Measurements from ENCODE around the gene CTSD. TPM values are rescaled to one million over a fixed set of nuclear protein-coding genes. Genes with fewer than 3 reads are reported as not detected.

CTSD gene
- total RNA-seq, 1 donor: 63.9 TPM

- TF ChIP-seq CTCF (IDR thresholded peaks at IDR 0.05; ENCODE audit: insufficient read depth, low read depth, low read length): no peak
- no peak overlapping the region for H3K4me3 ChIP-seq (ENCODE audit: low read depth, low read length)
- no peak for DNase-seq (ENCODE audit: low read depth)
Observed at GRCh38 chr11:1803246-1803645, 39.5 kb upstream of the CTSD start.

GRCh38 chr11:1797391-1798125, 33.8 kb upstream of the CTSD start:
- TF ChIP-seq CTCF (IDR thresholded peaks at IDR 0.05; ENCODE audit: insufficient read depth, low read depth, low read length): no peak
- no peak for DNase-seq (ENCODE audit: low read depth)
- H3K4me3 ChIP-seq (ENCODE audit: low read depth, low read length): no peak overlapping the region

GRCh38 chr11:1796413-1797011, 32.8 kb upstream of the CTSD start:
- H3K4me3 ChIP-seq (ENCODE audit: low read depth, low read length): no peak overlapping the region
- TF ChIP-seq CTCF (IDR thresholded peaks at IDR 0.05; ENCODE audit: insufficient read depth, low read depth, low read length): no peak
- no peak for DNase-seq (ENCODE audit: low read depth)

GRCh38 chr11:1793081-1793480, 29.4 kb upstream of the CTSD start:
- no peak overlapping the region for H3K4me3 ChIP-seq (ENCODE audit: low read depth, low read length)
- DNase-seq (ENCODE audit: low read depth): no peak
- no peak for TF ChIP-seq CTCF (IDR thresholded peaks at IDR 0.05; ENCODE audit: insufficient read depth, low read depth, low read length)

- no peak for DNase-seq (ENCODE audit: low read depth)
- no peak overlapping the region for H3K4me3 ChIP-seq (ENCODE audit: low read depth, low read length)
- TF ChIP-seq CTCF (IDR thresholded peaks at IDR 0.05; ENCODE audit: insufficient read depth, low read depth, low read length): no peak
Observed at GRCh38 chr11:1792461-1792860, 28.7 kb upstream of the CTSD start.

- no peak for DNase-seq (ENCODE audit: low read depth)
- no peak overlapping the region for H3K4me3 ChIP-seq (ENCODE audit: low read depth, low read length)
- TF ChIP-seq CTCF (IDR thresholded peaks at IDR 0.05; ENCODE audit: insufficient read depth, low read depth, low read length): no peak
Observed at GRCh38 chr11:1791912-1792311, 28.2 kb upstream of the CTSD start.

All from fibroblast of villous mesenchyme (primary cell).